ENCODE results near the gene B2M. TPM values are rescaled to one million over a fixed set of nuclear protein-coding genes. Genes with fewer than 3 reads are reported as not detected.

The B2M gene
- total RNA-seq, 1 experiment from 2014 or later: 388 TPM

DNA sequence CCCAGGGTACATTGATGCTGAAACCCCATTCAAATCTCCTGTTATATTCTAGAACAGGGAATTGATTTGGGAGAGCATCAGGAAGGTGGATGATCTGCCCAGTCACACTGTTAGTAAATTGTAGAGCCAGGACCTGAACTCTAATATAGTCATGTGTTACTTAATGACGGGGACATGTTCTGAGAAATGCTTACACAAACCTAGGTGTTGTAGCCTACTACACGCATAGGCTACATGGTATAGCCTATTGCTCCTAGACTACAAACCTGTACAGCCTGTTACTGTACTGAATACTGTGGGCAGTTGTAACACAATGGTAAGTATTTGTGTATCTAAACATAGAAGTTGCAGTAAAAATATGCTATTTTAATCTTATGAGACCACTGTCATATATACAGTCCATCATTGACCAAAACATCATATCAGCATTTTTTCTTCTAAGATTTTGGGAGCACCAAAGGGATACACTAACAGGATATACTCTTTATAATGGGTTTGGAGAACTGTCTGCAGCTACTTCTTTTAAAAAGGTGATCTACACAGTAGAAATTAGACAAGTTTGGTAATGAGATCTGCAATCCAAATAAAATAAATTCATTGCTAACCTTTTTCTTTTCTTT, 5.8 kb downstream of the B2M start:
- no peaks in the 10 kb centered on the region for H4K20me1 ChIP-seq (ENCODE audit: insufficient read depth)
- H3K27me3 ChIP-seq (ENCODE audit: insufficient read depth, low read length): no peaks in the 10 kb centered on the region
- no TSS peak for BruUV-seq (replicated peaks)
- no peak overlapping the region for H3K27ac ChIP-seq (ENCODE audit: low read depth, low read length)
- no peak overlapping the region for H3K4me3 ChIP-seq (replicated peaks in 1 of 2; ENCODE audit: low read depth in 1 of 2, low read length in 2 of 2)
- no peak overlapping the region for H3K4me2 ChIP-seq (ENCODE audit: low read length)
- H3K79me2 ChIP-seq (ENCODE audit: insufficient read depth, low read length): peaks cover 34% of the 10 kb centered on the region
- H3K4me1 ChIP-seq (ENCODE audit: control insufficient read depth in 1 of 2, insufficient read depth in 2 of 2, low read length in 2 of 2): peaks cover 8 to 19% of the 10 kb centered on the region in 2 experiments; a peak in 3 of 4 replicates
- ATAC-seq (no peak), DNase-seq (ENCODE audit: low read depth, low spot score) (no peak)
- RAD21 ChIA-PET (ENCODE audit: low non-redundant PET in 1 of 2, low total read pairs in 2 of 2, uncharacterized antibody in 2 of 2, unreplicated experiment in 2 of 2): no interaction called here
- TF ChIP-seq SIN3A (IDR thresholded peaks at IDR 0.05; ENCODE audit: low read depth): no peak
- TF ChIP-seq, protein P1, sequence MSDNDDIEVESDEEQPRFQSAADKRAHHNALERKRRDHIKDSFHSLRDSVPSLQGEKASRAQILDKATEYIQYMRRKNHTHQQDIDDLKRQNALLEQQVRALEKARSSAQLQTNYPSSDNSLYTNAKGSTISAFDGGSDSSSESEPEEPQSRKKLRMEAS (IDR thresholded peaks at IDR 0.05): no peak
- TF ChIP-seq ELF1 (IDR thresholded peaks at IDR 0.05; ENCODE audit: borderline replicate concordance, low read depth): no peak
- no peak for TF ChIP-seq FOSL1 (IDR thresholded peaks at IDR 0.05; ENCODE audit: low read depth)
- TF ChIP-seq, protein P2, sequence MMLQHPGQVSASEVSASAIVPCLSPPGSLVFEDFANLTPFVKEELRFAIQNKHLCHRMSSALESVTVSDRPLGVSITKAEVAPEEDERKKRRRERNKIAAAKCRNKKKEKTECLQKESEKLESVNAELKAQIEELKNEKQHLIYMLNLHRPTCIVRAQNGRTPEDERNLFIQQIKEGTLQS (IDR thresholded peaks at IDR 0.05): no peak
- TF ChIP-seq POLR2AphosphoS5 (IDR thresholded peaks at IDR 0.05; ENCODE audit: low read depth, low read length): no peak
- no peak for TF ChIP-seq EGR1 (IDR thresholded peaks at IDR 0.05; ENCODE audit: low read depth)
- TF ChIP-seq RAD21 (IDR thresholded peaks at IDR 0.05; ENCODE audit: low read depth): no peak
- no peak for TF ChIP-seq TCF7L2 (IDR thresholded peaks at IDR 0.05; ENCODE audit: borderline replicate concordance, extremely low read depth, insufficient read depth, insufficient read length)
- TF ChIP-seq, protein P3, sequence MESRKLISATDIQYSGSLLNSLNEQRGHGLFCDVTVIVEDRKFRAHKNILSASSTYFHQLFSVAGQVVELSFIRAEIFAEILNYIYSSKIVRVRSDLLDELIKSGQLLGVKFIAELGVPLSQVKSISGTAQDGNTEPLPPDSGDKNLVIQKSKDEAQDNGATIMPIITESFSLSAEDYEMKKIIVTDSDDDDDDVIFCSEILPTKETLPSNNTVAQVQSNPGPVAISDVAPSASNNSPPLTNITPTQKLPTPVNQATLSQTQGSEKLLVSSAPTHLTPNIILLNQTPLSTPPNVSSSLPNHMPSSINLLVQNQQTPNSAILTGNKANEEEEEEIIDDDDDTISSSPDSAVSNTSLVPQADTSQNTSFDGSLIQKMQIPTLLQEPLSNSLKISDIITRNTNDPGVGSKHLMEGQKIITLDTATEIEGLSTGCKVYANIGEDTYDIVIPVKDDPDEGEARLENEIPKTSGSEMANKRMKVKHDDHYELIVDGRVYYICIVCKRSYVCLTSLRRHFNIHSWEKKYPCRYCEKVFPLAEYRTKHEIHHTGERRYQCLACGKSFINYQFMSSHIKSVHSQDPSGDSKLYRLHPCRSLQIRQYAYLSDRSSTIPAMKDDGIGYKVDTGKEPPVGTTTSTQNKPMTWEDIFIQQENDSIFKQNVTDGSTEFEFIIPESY (IDR thresholded peaks at IDR 0.05; ENCODE audit: extremely low read depth, insufficient replicate concordance, low read length): no peak
- no peak overlapping the region for H2AFZ ChIP-seq (ENCODE audit: low read depth, low read length, poor library complexity, severe bottlenecking)
- peaks cover 27 to 35% of the 10 kb centered on the region in 2 experiments for H3K36me3 ChIP-seq (ENCODE audit: control insufficient read depth in 1 of 2, insufficient read depth in 2 of 2, low read length in 2 of 2)
- CTCF ChIA-PET: no interaction called here
- no peaks in the 10 kb centered on the region for H3K9me3 ChIP-seq (ENCODE audit: control insufficient read depth in 1 of 2, insufficient read depth in 1 of 2, low read depth in 1 of 2, low read length in 2 of 2)
- no peaks in the 10 kb centered on the region for H3K9me2 ChIP-seq (ENCODE audit: insufficient read depth)
- no peak overlapping the region for H3K9ac ChIP-seq (ENCODE audit: low read length)
- intact Hi-C loops (cut with micrococcal nuclease): no loop called here
- POLR2A ChIA-PET: interaction anchor here (7.0 kb wide), 1 partner anchor 11 kb away, joined by 106 read pairs; no protein-coding TSS in a partner anchor
